OCI-M2 (cell line): ENCODE results near the gene C12orf57.

Source experiments
- DNase-seq: peaks from one replicate; lab custom pipeline; 2025; ENCODE audit not compliant: unreplicated experiment; lab: John Stamatoyannopoulos, UW

C12orf57 gene

DNA sequence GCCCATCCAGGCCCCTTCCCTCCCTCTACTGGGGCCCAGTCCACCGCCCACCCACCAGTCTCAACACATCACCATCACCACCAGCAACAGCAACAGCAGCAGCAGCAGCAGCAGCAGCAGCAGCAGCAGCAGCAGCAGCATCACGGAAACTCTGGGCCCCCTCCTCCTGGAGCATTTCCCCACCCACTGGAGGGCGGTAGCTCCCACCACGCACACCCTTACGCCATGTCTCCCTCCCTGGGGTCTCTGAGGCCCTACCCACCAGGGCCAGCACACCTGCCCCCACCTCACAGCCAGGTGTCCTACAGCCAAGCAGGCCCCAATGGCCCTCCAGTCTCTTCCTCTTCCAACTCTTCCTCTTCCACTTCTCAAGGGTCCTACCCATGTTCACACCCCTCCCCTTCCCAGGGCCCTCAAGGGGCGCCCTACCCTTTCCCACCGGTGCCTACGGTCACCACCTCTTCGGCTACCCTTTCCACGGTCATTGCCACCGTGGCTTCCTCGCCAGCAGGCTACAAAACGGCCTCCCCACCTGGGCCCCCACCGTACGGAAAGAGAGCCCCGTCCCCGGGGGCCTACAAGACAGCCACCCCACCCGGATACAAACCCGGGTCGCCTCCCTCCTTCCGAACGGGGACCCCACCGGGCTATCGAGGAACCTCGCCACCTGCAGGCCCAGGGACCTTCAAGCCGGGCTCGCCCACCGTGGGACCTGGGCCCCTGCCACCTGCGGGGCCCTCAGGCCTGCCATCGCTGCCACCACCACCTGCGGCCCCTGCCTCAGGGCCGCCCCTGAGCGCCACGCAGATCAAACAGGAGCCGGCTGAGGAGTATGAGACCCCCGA, 7.0 kb upstream of the C12orf57 start:
- no peak for DNase-seq

DNA sequence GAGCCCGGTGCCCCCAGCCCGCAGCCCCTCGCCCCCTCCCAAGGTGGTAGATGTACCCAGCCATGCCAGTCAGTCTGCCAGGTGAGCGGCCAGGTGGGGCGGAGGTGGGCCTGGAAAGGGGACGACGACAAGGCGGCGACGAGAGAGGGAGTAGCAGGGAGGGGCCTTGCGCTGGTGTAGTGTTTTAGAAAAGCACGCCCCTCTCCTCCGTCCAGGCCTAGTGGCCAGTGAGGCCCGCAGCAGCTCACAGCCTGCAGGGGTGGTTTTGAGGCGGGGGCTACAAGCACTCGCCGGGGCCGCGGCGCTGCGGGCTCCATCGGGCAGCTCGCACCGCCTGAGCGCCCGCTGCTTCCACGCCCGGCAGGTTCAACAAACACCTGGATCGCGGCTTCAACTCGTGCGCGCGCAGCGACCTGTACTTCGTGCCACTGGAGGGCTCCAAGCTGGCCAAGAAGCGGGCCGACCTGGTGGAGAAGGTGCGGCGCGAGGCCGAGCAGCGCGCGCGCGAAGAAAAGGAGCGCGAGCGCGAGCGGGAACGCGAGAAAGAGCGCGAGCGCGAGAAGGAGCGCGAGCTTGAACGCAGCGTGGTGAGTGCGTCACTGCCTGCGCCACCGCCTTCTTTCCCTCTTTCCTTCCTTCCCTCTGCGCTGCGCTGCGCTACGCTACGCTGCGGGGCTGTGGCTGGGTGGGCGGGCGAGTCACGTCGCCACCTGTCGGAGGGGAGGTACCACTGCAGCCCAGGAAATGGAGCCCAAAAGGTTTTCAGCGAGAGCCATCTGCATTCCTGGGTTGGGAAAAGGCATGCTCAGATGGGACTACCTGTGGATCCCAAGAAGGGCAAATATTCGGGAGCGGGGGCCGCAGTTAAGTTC, 6.1 kb upstream of the C12orf57 start:
- peak; percentile 53 for DNase-seq

DNA sequence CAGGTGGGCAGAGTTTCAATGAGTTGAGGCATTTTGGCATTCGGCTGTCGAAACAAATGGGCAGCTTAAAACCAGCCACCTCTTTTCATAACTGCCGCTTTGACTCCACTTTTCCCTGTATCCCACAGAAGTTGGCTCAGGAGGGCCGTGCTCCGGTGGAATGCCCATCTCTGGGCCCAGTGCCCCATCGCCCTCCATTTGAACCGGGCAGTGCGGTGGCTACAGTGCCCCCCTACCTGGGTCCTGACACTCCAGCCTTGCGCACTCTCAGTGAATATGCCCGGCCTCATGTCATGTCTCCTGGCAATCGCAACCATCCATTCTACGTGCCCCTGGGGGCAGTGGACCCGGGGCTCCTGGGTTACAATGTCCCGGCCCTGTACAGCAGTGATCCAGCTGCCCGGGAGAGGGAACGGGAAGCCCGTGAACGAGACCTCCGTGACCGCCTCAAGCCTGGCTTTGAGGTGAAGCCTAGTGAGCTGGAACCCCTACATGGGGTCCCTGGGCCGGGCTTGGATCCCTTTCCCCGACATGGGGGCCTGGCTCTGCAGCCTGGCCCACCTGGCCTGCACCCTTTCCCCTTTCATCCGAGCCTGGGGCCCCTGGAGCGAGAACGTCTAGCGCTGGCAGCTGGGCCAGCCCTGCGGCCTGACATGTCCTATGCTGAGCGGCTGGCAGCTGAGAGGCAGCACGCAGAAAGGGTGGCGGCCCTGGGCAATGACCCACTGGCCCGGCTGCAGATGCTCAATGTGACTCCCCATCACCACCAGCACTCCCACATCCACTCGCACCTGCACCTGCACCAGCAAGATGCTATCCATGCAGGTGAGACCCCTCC, 5.2 kb upstream of the C12orf57 start:
- no peak for DNase-seq

DNA sequence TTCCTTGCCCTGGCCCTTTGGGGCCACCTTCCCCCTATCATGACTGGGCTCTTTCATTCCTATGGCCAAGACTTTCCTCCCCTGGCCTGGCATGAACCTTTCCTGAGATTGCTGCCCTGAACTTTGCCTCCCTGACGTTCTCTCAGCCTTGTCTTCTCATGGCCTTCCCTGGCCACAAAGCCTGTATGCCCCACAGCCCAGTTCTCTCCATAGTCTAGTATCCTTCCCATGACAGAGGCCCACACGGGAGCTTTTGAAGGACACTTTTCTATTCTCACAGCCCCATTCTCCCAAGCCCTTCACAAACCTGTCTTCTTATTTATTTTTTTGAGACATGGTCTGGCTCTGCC, 4.7 kb upstream of the C12orf57 start:
- DNase-seq = no peak

DNA sequence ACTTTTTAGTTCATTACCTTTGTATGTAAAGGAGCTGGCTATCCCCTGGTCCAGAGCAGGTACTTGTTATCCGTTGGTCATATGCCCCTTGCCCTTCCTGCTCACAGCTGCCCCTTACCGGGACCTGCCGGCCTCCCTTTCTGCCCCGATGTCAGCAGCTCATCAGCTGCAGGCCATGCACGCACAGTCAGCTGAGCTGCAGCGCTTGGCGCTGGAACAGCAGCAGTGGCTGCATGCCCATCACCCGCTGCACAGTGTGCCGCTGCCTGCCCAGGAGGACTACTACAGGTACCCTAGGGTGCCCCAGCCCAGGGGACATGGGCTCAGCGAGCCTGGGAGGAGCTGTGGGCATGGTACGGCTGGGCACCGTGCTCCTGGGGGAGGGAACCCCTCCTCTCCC, 2.6 kb upstream of the C12orf57 start:
- no peak for DNase-seq

DNA sequence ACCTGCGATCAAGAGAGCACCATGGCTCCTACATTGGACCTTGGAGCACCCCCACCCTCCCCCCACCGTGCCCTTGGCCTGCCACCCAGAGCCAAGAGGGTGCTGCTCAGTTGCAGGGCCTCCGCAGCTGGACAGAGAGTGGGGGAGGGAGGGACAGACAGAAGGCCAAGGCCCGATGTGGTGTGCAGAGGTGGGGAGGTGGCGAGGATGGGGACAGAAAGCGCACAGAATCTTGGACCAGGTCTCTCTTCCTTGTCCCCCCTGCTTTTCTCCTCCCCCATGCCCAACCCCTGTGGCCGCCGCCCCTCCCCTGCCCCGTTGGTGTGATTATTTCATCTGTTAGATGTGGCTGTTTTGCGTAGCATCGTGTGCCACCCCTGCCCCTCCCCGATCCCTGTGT, 2.0 kb upstream of the C12orf57 start:
- DNase-seq = no peak

DNA sequence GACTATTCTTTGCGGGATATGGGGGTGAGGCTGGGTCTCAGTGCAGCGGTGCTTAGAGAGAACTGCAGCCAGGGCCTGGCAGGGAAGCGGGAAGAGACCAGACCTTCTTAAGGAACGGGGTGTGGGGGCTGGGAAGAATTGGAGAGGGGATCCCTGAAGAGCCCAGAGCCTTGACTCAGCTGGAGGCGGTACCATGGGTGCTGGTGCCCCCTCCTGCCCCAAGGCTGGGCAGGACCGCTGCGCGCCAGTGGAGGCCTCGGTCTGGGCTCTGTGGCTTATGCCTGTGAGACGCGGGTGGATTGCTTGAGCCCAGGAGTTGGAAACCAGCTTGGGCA, 1.5 kb upstream of the C12orf57 start:
- no peak for DNase-seq

DNA sequence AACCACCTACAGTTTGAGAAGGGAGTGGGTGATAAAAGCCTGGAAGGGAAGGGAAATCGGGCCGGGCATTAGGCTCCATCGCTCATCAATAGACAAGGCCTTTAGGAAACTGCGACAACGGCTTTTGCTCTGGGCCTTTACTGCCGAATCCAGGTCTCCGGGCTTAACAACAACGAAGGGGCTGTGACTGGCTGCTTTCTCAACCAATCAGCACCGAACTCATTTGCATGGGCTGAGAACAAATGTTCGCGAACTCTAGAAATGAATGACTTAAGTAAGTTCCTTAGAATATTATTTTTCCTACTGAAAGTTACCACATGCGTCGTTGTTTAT, 467 bp upstream of the C12orf57 start:
- DNase-seq = peak; percentile 97

DNA sequence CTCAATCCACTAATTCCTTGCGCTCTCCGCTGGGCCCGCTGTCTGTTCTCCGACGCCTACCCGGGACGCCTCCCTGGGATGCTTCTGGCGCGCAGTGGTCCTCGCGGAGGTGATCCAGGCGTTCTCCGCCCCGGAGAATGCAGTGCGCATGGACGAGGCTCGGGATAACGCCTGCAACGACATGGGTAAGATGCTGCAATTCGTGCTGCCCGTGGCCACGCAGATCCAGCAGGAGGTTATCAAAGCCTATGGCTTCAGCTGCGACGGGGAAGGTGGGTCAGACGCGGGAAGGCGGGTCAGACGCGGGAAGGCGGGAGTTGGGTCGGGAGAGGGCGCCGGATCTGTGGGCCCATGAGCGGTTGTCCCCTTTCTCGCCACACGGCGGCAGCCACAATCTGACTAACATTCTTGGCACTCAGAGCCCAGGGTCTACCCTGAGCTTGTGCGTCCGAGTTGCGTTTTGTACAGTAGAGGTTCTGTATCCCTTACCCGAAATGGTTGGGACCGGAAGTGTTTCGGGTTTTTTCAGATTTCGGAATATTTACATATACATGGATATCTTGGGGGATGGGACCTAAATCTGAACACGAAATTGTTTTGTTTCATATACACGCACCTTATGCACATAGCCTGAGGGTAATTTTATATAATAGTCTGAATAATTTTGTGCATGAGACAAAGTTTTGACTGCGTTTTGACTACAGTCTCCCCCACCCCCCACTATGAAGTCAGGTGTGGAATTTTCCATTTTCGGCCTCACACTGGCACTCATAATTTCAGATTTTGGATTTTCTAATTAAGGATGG, 762 bp downstream of the C12orf57 start:
- peak; percentile 49 for DNase-seq

DNA sequence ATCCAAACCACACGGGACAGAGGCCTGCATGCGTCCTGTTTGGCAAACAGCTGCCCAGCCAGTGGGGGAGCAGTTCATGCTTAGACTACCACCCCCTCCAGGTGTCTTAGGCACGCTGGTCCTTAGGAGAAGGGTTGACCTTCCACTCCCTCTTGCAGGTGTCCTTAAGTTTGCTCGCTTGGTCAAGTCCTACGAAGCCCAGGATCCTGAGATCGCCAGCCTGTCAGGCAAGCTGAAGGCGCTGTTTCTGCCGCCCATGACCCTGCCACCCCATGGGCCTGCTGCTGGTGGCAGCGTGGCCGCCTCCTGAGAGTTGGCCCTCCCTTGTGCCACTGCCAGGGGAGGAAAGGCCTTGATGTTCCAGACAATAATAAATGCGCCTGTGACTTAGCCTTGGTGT, 1.8 kb downstream of the C12orf57 start:
- DNase-seq = no peak

DNA sequence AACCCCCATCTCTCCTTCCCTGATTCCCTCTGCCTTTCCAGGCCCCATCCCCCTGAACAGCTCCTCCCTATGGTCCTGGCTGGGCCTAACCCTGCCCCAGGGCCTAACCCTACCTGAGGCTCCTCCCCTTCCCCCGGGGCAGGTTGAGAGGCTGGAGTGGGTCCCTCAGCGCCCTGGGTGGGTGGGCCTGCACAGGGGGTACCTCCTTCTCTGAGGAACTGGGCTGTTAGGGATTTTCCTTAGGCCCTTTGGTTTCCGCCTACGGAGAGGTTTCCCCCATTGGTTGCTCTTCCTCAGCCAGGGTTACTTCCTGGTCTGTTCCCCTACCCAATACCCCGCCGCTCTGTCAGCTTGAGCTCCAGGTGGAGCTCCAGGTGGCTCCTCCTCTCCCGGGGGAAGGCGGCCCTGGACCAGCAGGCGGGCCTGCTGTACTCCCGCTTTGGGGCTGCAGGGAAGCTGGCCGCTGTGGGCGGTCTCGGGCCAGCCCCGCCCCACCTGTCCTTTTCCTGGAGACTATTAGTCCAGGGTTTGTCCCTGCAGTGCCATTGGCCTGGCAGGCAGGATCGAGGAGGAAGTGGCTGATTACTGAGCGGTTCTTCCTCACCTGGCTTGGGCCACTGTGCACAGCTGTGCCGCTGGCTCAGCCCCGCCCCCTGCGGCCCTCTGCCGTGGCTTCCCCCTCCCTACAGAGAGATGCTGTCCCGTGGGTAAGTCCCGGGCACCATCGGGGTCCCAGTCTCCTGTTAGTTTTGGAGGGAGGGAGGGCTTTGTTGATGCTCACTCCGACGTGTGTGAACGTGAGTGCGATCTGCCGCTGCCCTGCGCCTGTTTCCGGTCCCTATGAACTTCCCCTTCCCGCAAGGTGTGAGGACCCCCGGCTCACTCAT, 2.5 kb downstream of the C12orf57 start:
- no peak for DNase-seq

DNA sequence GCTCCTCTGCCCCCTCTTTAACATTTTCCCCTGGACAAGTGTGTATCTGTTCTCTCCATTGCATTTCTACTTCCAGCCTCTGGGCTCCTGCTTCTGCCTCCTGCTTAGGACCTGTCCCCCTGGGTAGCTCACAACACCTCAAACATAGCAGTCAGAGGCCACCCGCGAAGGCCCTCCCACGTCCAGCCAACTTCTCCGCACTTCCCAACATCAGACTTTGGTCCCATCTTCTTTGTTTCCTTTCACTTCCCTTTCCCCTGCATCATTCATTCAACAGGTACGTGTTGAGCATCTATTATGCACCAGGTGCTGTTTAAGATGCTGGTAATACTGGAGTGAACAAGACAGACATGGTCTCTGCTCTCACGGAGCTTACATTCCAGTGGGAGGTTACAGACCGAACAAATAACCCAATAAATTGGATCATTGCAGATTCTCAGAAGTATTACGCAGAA, 3.1 kb downstream of the C12orf57 start:
- no peak for DNase-seq

DNA sequence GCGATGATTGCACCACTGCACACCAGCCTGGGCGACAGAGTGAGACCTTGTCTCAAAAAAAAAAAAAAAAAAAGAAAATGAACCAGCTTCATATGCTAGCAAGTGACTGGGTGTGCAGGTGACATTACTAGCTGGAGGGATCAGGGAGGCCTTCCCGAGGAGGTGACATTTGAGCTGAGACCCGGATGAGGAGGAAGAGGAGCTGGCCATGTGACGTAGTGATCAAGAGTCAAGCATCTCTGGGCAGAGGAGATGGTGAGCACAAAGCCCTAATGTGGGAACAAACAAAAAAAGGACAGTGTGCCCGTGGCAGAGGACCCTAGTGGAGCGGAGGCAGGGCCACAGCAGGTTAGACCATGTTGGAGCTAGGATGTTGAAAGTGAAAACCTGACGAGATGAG, 3.8 kb downstream of the C12orf57 start:
- no peak for DNase-seq

DNA sequence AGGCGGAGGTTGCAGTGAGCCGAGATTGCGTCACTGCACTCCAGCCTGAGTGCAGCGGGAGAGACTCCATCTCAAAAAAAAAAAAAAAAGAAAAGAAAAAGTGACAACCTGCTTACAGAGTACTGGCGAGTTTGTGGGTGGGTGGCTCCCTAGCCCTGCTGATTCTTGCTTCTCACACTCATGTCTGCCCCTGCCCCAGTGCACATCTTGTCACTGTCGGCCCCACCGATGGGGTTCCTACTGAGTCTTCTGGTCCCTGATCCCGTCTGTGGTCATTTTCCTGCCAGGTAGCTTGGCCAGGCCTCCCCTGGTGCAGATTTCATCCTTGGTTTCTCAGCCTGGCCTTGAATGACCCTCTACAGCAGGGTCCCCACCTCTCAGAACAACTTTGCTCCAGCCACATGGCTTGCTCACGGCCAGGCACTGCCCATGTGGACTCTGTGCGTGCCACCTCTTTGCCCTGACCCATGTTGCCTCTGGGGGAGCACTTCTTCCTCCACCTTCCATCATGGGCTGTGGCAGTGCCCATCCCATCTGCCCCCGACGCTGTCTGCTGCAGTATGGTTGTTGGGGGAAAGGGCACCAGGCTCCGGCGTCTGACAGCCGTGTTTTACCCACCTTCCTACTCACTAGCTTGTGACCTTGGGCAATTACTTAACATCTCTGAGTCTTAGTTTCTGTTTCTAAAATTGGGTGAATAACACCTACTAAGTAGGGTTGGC, 5.2 kb downstream of the C12orf57 start:
- no peak for DNase-seq

DNA sequence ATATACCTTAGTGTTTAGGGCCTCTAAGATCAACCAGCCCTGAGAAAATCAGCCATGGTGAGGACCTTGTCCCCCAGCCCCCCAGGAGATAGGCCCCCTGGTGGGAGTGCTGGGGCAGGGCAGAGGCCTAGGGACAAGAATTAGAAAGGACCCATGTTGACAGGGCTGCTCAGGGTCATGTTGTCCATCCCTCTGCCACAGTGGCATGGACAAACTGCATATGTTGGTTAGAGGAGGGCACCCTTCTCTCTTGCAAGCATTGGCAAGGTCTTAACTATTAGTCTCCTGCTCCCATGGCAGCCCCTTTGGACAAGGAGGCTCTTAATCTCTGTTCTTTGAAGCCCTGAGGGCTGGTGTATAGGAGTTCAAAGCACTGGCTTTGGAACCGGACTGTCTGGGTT, 6.6 kb downstream of the C12orf57 start:
- DNase-seq = no peak

DNA sequence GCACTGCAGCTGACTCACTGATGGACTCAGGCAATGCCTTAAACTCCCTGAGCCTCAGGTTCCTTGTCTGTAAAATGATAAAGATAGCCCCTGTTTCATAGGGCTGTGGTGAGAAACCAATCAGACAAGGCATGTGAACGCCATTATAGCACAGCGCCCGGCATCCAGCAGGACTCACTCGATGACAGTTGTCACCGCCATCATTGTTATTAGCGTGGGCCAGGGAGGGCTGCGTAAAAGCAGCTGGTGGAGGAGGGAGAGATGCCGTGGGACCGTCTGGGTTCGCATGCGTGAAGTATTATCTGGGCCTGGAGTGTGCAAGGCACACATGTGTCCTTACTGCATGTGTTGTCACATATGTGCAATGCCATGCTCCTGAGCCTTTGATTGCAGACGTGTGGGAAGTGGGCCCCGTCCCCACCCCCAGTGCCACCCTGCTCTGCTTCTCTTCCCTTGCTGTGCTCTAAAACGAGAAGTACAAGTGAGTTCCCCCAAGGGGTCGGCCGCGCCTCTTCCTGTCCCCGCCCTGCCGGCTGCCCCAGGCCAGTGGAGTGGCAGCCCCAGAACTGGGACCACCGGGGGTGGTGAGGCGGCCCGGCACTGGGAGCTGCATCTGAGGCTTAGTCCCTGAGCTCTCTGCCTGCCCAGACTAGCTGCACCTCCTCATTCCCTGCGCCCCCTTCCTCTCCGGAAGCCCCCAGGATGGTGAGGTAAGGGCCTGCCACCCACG, 7.2 kb downstream of the C12orf57 start, which contains the start of gene PTPN6:
PTPN6 (plus strand) TSS at position 546 of the 730 bp plus-strand sequence; CDS start at position 703, 157 bp downstream.
- no peak for DNase-seq

DNA sequence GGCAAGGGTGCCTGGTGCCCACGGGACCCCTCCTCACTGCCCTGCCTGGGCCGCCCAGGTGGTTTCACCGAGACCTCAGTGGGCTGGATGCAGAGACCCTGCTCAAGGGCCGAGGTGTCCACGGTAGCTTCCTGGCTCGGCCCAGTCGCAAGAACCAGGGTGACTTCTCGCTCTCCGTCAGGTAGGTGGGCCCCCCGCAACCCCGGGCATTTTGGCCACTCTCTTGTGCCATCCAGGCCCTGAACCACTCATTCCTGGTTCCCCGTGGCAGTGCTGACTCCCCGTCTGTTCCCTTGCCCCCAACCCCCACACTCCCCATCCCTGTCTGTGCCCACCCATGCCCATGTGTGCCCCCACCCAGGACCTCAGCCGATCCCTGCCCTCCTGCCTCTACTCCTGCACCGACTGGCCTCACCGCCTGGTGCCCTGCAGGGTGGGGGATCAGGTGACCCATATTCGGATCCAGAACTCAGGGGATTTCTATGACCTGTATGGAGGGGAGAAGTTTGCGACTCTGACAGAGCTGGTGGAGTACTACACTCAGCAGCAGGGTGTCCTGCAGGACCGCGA, 7.8 kb downstream of the C12orf57 start:
- DNase-seq = no peak
